Ramos (cell line): ENCODE results near the gene ADAMTS2.

ENCODE experiments used
- in situ Hi-C: fragments of 300-500 bp; cut with MboI; formaldehyde crosslinking; loops from one replicate; pipeline ENCODE4 v1.14.3; 2022; ENCODE audit warnings: low sequenced_read_pairs; ENCODE audit not compliant: unreplicated experiment

The ADAMTS2 gene

GRCh38 chr5:179190851-179191505, 154.3 kb downstream of the ADAMTS2 start:
- in situ Hi-C loops: no loop called here

GRCh38 chr5:179188636-179189035, 156.6 kb downstream of the ADAMTS2 start:
- in situ Hi-C loops: no loop called here

GRCh38 chr5:179187681-179188575, 157.3 kb downstream of the ADAMTS2 start:
- in situ Hi-C loops: no loop called here

GRCh38 chr5:179187229-179187678, 158.0 kb downstream of the ADAMTS2 start:
- in situ Hi-C loops: no loop called here

- in situ Hi-C loops: no loop called here
Observed at GRCh38 chr5:179186801-179187200, 158.5 kb downstream of the ADAMTS2 start.

- in situ Hi-C loops: no loop called here
Observed at GRCh38 chr5:179185941-179186411, 159.3 kb downstream of the ADAMTS2 start.

- in situ Hi-C loops: no loop called here
Observed at GRCh38 chr5:179185256-179185940, 159.9 kb downstream of the ADAMTS2 start.

GRCh38 chr5:179184521-179185050, 160.7 kb downstream of the ADAMTS2 start:
- in situ Hi-C loops: no loop called here

- in situ Hi-C loops: no loop called here
Observed at GRCh38 chr5:179183481-179183880, 161.8 kb downstream of the ADAMTS2 start.

GRCh38 chr5:179182601-179183000, 162.7 kb downstream of the ADAMTS2 start:
- in situ Hi-C loops: no loop called here

GRCh38 chr5:179181988-179182387, 163.3 kb downstream of the ADAMTS2 start:
- in situ Hi-C loops: no loop called here

- in situ Hi-C loops: no loop called here
Observed at GRCh38 chr5:179180921-179181645, 164.2 kb downstream of the ADAMTS2 start.

- in situ Hi-C loops: no loop called here
Observed at GRCh38 chr5:179180061-179180610, 165.1 kb downstream of the ADAMTS2 start.

GRCh38 chr5:179177711-179178575, 167.3 kb downstream of the ADAMTS2 start:
- in situ Hi-C loops: no loop called here

GRCh38 chr5:179176571-179177230, 168.6 kb downstream of the ADAMTS2 start:
- in situ Hi-C loops: no loop called here

- in situ Hi-C loops: no loop called here
Observed at GRCh38 chr5:179176166-179176565, 169.1 kb downstream of the ADAMTS2 start.

GRCh38 chr5:179171816-179172745, 173.2 kb downstream of the ADAMTS2 start:
- in situ Hi-C loops: no loop called here
